ENCODE results near the gene CKS1B. TPM values are rescaled to one million over a fixed set of nuclear protein-coding genes. Genes with fewer than 3 reads are reported as not detected.

CKS1B gene
- total RNA-seq, 4 donors from 2014 or later: 3.6 to 15.7 (median 7.9) TPM

- in situ Hi-C loops (cut with MboI; ENCODE audit: low sequenced_read_pairs in 4 of 4) (no loop called here), intact Hi-C loops (cut with DNase I; ENCODE audit: low total_unique reads) (loop anchor here (5.0 to 10.0 kb wide), 3 partner anchors 1117 to 1487 kb away; no protein-coding TSS in a partner anchor)
- ATAC-seq (peak; percentile 20 to 25), DNase-seq (peak in 1 of 2 donors; percentile 69)
- Histone ChIP-seq H3K4me1 (peaks cover 65 to 85% of the 10 kb centered on the region in 2 donors), H3K27me3 (no peaks in the 10 kb centered on the region), H3K4me3 (peak overlapping the region; percentile 47 to 63 (median 52)), H3K9me3 (no peaks in the 10 kb centered on the region), H3K27ac (peak overlapping the region; percentile 95 to 99 (median 98)), H3K36me3 (no peaks in the 10 kb centered on the region)
- TF ChIP-seq POLR2A (IDR thresholded peaks at IDR 0.05) (no peak), CTCF (IDR thresholded peaks at IDR 0.05 in 4 of 5, conservative IDR thresholded peaks at IDR 0.05 in 1 of 5) (no peak)
Measured at GRCh38 chr1:155008015-155008941, 33.8 kb downstream of the CKS1B start.

- Histone ChIP-seq H3K4me3 (peak overlapping the region; percentile 47 to 63 (median 52)), H3K27ac (peak overlapping the region; percentile 95 to 99 (median 98)), H3K9me3 (no peaks in the 10 kb centered on the region), H3K4me1 (peaks cover 66 to 83% of the 10 kb centered on the region in 2 donors), H3K27me3 (no peaks in the 10 kb centered on the region), H3K36me3 (no peaks in the 10 kb centered on the region)
- in situ Hi-C loops (cut with MboI; ENCODE audit: low sequenced_read_pairs in 4 of 4): no loop called here
- ATAC-seq (no peak), DNase-seq (peak in 1 of 2 donors; percentile 71)
- TF ChIP-seq CTCF (IDR thresholded peaks at IDR 0.05 in 4 of 5, conservative IDR thresholded peaks at IDR 0.05 in 1 of 5): no peak
- no peak for TF ChIP-seq POLR2A (IDR thresholded peaks at IDR 0.05)
- intact Hi-C loops (cut with DNase I; ENCODE audit: low total_unique reads): loop anchor here (5.0 to 10.0 kb wide), 3 partner anchors 1116 to 1486 kb away; no protein-coding TSS in a partner anchor
Measured at GRCh38 chr1:155009221-155009711, 34.8 kb downstream of the CKS1B start.

- H3K27me3 ChIP-seq: no peaks in the 10 kb centered on the region
- TF ChIP-seq CTCF (IDR thresholded peaks at IDR 0.05 in 4 of 5, conservative IDR thresholded peaks at IDR 0.05 in 1 of 5): no peak
- no peak for TF ChIP-seq POLR2A (IDR thresholded peaks at IDR 0.05)
- in situ Hi-C loops (cut with MboI; ENCODE audit: low sequenced_read_pairs in 4 of 4): loop anchor here in 2 of 4 donors (10.0 kb wide), 1 partner anchor 45 kb away; the partner anchor contains the start of gene PYGO2 (in 2 of the 2)
- H3K4me1 ChIP-seq: peaks cover 62 to 78% of the 10 kb centered on the region in 2 donors
- H3K4me3 ChIP-seq: peak overlapping the region; percentile 47 to 63 (median 52)
- peak overlapping the region; percentile 95 to 99 (median 98) for H3K27ac ChIP-seq
- no peak for ATAC-seq
- peaks cover 0 to 5% of the 10 kb centered on the region in 2 donors for H3K36me3 ChIP-seq
- intact Hi-C loops (cut with DNase I; ENCODE audit: low total_unique reads): loop anchor here (5.0 to 10.0 kb wide), 3 partner anchors 1115 to 1485 kb away; no protein-coding TSS in a partner anchor
- DNase-seq: no peak
- no peaks in the 10 kb centered on the region for H3K9me3 ChIP-seq
Measured at GRCh38 chr1:155009742-155010141, 35.3 kb downstream of the CKS1B start.

- in situ Hi-C loops (cut with MboI; ENCODE audit: low sequenced_read_pairs in 4 of 4): loop anchor here in 2 of 4 donors (10.0 kb wide), 1 partner anchor 46 kb away; the partner anchor contains the start of gene PYGO2 (in 2 of the 2)
- H3K27ac ChIP-seq: peak overlapping the region; percentile 95 to 99 (median 98)
- H3K36me3 ChIP-seq: peaks cover 0 to 9% of the 10 kb centered on the region in 2 donors
- ATAC-seq: no peak
- TF ChIP-seq POLR2A (IDR thresholded peaks at IDR 0.05) (no peak), CTCF (IDR thresholded peaks at IDR 0.05 in 4 of 5, conservative IDR thresholded peaks at IDR 0.05 in 1 of 5) (no peak)
- H3K9me3 ChIP-seq: no peaks in the 10 kb centered on the region
- peak overlapping the region in 2 of 4 donors; percentile 51 to 63 for H3K4me3 ChIP-seq
- intact Hi-C loops (cut with DNase I; ENCODE audit: low total_unique reads): no loop called here
- no peaks in the 10 kb centered on the region for H3K27me3 ChIP-seq
- no peak for DNase-seq
- H3K4me1 ChIP-seq: peaks cover 59 to 72% of the 10 kb centered on the region in 2 donors
Measured at GRCh38 chr1:155010211-155010918, 35.9 kb downstream of the CKS1B start.

Data from gastrocnemius medialis (tissue), 4 donors.